WTC11 (cell line): ENCODE data around the gene KCNB1. TPM values are rescaled to one million over a fixed set of nuclear protein-coding genes. Genes with fewer than 3 reads are reported as not detected.

Experiments used
- ATAC-seq: fragments of 200-7000 bp; cut with Tn5 transposase; 2 replicates; pipeline ENCODE4 v1.10.0; 2021; ENCODE audit warnings: mild to moderate bottlenecking, moderate library complexity
- CTCF ChIA-PET: fragments of 300-600 bp; sonication (Branson Sonifier 250); formaldehyde crosslinking; loops from one replicate; lab custom pipeline; 2021; ENCODE audit warnings: antibody characterized with exemption; lab: Charles Lee
- POLR2A ChIA-PET: fragments of 350-600 bp; sonication (Branson Sonifier 250); formaldehyde crosslinking; loops from one replicate; lab custom pipeline; 2021; ENCODE audit warnings: antibody characterized with exemption; lab: Charles Lee
- DNase-seq: peaks from one replicate; pipeline ENCODE4 v3.0.0; 2021; ENCODE audit warnings: low spot score
- H3K27ac Mint-ChIP-seq: 2 replicates; pipeline ENCODE4 v1.8.0; 2021; ENCODE audit warnings: mixed read lengths
- H3K27me3 Mint-ChIP-seq: 2 replicates; pipeline ENCODE4 v1.8.0; 2021; ENCODE audit warnings: low read depth, mild to moderate bottlenecking, moderate library complexity, mixed read lengths
- H3K36me3 Mint-ChIP-seq: 2 replicates; pipeline ENCODE4 v1.8.0; 2021; ENCODE audit warnings: mixed read lengths
- H3K4me1 Mint-ChIP-seq: 2 replicates; pipeline ENCODE4 v1.8.0; 2022; ENCODE audit warnings: mixed read lengths
- H3K4me3 Mint-ChIP-seq: 2 replicates; pipeline ENCODE4 v1.8.0; 2021; ENCODE audit warnings: mild to moderate bottlenecking, moderate library complexity, mixed read lengths
- H3K9me3 Mint-ChIP-seq: 2 replicates; pipeline ENCODE4 v1.8.0; 2021; ENCODE audit warnings: mixed read lengths
- AFF4 ChIP-seq: sonication (generic); formaldehyde crosslinking; IDR thresholded peaks from 2 replicates; pipeline ENCODE4 v1.8.1; 2023; ENCODE audit warnings: mild to moderate bottlenecking, missing genetic modification reagents, borderline replicate concordance
- AR ChIP-seq: fragments of 250-450 bp; sonication (Bioruptor Pico); IDR thresholded peaks from 2 replicates; pipeline ENCODE4 v1.9.0; 2021; ENCODE audit warnings: mild to moderate bottlenecking
- CREB1 ChIP-seq: sonication (generic); formaldehyde crosslinking; IDR thresholded peaks from 2 replicates; pipeline ENCODE4 v1.8.0; 2023; ENCODE audit warnings: mild to moderate bottlenecking, missing genetic modification reagents
- FOXK1 ChIP-seq: sonication (generic); formaldehyde crosslinking; IDR thresholded peaks from 2 replicates; pipeline ENCODE4 v1.8.0; 2022; ENCODE audit warnings: mild to moderate bottlenecking, moderate library complexity, missing genetic modification reagents
- FOXP4 ChIP-seq: sonication (generic); formaldehyde crosslinking; IDR thresholded peaks from 2 replicates; pipeline ENCODE4 v1.8.0; 2022; ENCODE audit warnings: mild to moderate bottlenecking, missing genetic modification reagents
- GRHL2 ChIP-seq: fragments of 250-450 bp; sonication (Bioruptor Pico); IDR thresholded peaks from 2 replicates; pipeline ENCODE4 v1.8.0; 2022; ENCODE audit warnings: mild to moderate bottlenecking, moderate library complexity; ENCODE audit not compliant: insufficient replicate concordance, severe bottlenecking
- JAZF1 ChIP-seq: fragments of 250-450 bp; sonication (Bioruptor Pico); IDR thresholded peaks from 2 replicates; pipeline ENCODE4 v1.9.0; 2021; ENCODE audit warnings: moderate library complexity, mild to moderate bottlenecking, inconsistent platforms
- NFYB ChIP-seq: sonication (generic); formaldehyde crosslinking; conservative IDR thresholded peaks from 2 replicates; pipeline ENCODE4 v1.8.0; 2022; ENCODE audit warnings: low read depth, missing genetic modification reagents
- PRDM15 ChIP-seq: sonication (generic); formaldehyde crosslinking; IDR thresholded peaks from 2 replicates; pipeline ENCODE4 v1.8.0; 2022; ENCODE audit warnings: missing genetic modification reagents
- PRRX2 ChIP-seq: fragments of 250-450 bp; sonication (Bioruptor Pico); IDR thresholded peaks from 2 replicates; pipeline ENCODE4 v1.8.0; 2021; ENCODE audit warnings: mild to moderate bottlenecking
- SOX15 ChIP-seq: fragments of 250-450 bp; sonication (Bioruptor Pico); IDR thresholded peaks from 2 replicates; pipeline ENCODE4 v1.9.0; 2021; ENCODE audit warnings: mild to moderate bottlenecking
- USF2 ChIP-seq: sonication (generic); formaldehyde crosslinking; IDR thresholded peaks from 2 replicates; pipeline ENCODE4 v1.8.1; 2023; ENCODE audit warnings: mild to moderate bottlenecking, missing genetic modification reagents, moderate library complexity
- ZMAT4 ChIP-seq: fragments of 250-450 bp; sonication (Bioruptor Pico); IDR thresholded peaks from 2 replicates; pipeline ENCODE4 v1.9.0; 2021; ENCODE audit warnings: mild to moderate bottlenecking
- ZNF423 ChIP-seq: fragments of 250-450 bp; sonication (Bioruptor Pico); IDR thresholded peaks from 2 replicates; pipeline ENCODE4 v2.1.2; 2022; ENCODE audit warnings: mild to moderate bottlenecking, moderate library complexity
- total RNA-seq: library from RNA; stranded (reverse); gene quantifications from 3 replicates; pipeline ENCODE4 v1.2.3, GENCODE V29; 2021
- TF ChIP-seq, protein P1 (sequence below): sonication (generic); formaldehyde crosslinking; IDR thresholded peaks from 2 replicates; pipeline ENCODE4 v1.8.0; 2022; ENCODE audit warnings: mild to moderate bottlenecking, missing genetic modification reagents

The KCNB1 gene
- total RNA-seq, 1 experiment from 2014 or later = 1.1 TPM

- TF ChIP-seq AR (CRISPR knock-in tag) (no peak), SOX15 (no peak), PRRX2 (no peak), AFF4 (no peak), PRDM15 (no peak)
Observed at GRCh38 chr20:49481116-49481515, 1.4 kb downstream of the KCNB1 start (continued).

DNA sequence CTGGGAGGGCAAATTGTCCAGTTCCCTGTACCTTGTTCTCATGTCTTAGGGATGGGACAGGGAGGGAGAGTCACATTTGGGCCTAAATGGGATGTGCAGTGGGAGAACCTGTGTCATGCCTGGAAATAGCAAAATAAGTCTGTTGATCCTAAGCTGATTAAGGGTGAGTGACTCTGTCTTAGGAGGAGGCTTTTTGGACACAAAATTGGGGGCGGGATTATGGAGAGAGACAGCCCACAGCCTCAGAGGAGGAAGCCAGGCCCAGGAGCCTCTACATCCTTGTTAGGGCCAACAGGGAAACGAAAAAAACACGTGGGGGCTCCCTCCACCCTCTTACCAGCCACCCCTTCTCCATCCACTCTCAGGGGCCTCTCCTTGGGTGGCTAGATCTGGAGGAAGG lies 2.2 kb downstream of the KCNB1 start:
- Mint-ChIP-seq H3K27me3 (peaks cover 29% of the 10 kb centered on the region), H3K27ac (no peak overlapping the region), H3K4me3 (no peak overlapping the region), H3K9me3 (0 out of 2 replicates have a peak, but pooled peaks cover 4% of the 10 kb centered on the region), H3K4me1 (no peaks in the 10 kb centered on the region; the same call in 1 of the 2 replicates), H3K36me3 (no peaks in the 10 kb centered on the region)
- ChIA-PET POLR2A (no interaction called here), CTCF (interaction anchor here (1.1 to 1.3 kb wide), 3 partner anchors 95 to 234 kb away, joined by 3 to 4 read pairs (median 3); no protein-coding TSS in a partner anchor)
- DNase-seq (no peak), ATAC-seq (no peak)
- TF ChIP-seq USF2 (CRISPR knock-in tag) (no peak), PRRX2 (no peak), GRHL2 (CRISPR knock-in tag) (no peak)

DNA sequence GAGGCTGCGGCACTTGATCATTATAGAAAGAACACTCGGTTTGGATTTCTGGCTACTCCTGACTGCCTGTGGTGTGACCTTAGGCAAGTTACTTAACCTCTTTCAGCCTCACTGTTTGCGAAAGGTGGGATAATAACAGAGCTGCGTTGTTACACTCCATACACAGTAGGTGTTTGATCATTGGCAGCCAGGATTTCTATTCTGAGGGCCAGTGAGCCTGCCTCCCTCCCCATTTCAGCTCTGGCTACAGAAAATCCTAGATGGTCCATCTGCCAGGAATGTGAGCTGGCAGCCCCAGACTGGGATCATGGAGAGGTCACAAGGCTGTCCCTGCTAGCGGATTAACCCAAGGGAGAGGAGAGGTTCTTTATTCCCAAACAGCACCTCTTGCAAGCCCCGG lies 2.7 kb downstream of the KCNB1 start:
- no peak for ATAC-seq
- H3K27me3 Mint-ChIP-seq = peaks cover 25% of the 10 kb centered on the region
- ChIA-PET POLR2A (no interaction called here), CTCF (interaction anchor here (1.1 to 1.3 kb wide), 3 partner anchors 95 to 234 kb away, joined by 3 to 4 read pairs (median 3); no protein-coding TSS in a partner anchor)
- 0 out of 2 replicates have a peak, but pooled peaks cover 4% of the 10 kb centered on the region for H3K9me3 Mint-ChIP-seq
- no peaks in the 10 kb centered on the region; the same call in 1 of the 2 replicates for H3K4me1 Mint-ChIP-seq
- H3K27ac Mint-ChIP-seq = no peak overlapping the region
- no peak for DNase-seq
- H3K36me3 Mint-ChIP-seq = no peaks in the 10 kb centered on the region
- no peak overlapping the region for H3K4me3 Mint-ChIP-seq
- TF ChIP-seq CREB1 (no peak), NFYB (no peak), ZMAT4 (CRISPR knock-in tag) (no peak), FOXP4 (CRISPR knock-in tag) (no peak), FOXK1 (CRISPR knock-in tag) (no peak), PRDM15 (no peak), JAZF1 (no peak), ZNF423 (CRISPR knock-in tag) (no peak)
- TF ChIP-seq, protein P1, sequence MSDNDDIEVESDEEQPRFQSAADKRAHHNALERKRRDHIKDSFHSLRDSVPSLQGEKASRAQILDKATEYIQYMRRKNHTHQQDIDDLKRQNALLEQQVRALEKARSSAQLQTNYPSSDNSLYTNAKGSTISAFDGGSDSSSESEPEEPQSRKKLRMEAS (CRISPR knock-in tag) = no peak
